Suppressor macrophage treated with lipopolysaccharide for 1 hour (primary cell): ENCODE data around the gene SERINC5.
A peak's percentile ranks its signal among the peaks of the same experiment; 100 is the strongest.
"Not testable (repeated sequence)": the region's sequence is repeated elsewhere in the genome, so short reads cannot be mapped to it uniquely, and the experiment has no call there.

ENCODE experiments used
- DNase-seq, 3 donors: peaks; one replicate each; pipeline ENCODE4 v3.0.0-alpha.2; 2020 to 2022

The SERINC5 gene

GRCh38 chr5:80225189-80225933 lies 30.5 kb downstream of the SERINC5 start:
- no peak for DNase-seq

DNA sequence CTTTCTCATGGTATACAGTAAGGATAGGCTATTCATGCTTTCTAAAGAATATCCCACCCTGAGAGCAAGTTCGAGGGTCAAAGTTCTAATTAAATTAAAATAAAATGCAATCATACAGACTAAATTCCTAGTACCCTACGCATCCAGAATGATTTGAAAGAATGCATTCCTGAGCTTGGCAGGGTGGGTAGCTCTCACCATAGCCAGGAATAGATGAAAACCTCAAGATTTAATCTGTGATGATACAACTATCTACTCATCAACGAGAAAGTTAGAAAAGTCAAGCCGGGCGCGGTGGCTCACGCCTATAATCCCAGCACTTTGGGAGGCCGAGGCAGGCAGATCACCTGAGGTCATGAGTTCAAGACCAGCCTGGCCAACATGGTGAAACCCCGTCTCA lies 32.3 kb downstream of the SERINC5 start:
- DNase-seq = no peak

DNA sequence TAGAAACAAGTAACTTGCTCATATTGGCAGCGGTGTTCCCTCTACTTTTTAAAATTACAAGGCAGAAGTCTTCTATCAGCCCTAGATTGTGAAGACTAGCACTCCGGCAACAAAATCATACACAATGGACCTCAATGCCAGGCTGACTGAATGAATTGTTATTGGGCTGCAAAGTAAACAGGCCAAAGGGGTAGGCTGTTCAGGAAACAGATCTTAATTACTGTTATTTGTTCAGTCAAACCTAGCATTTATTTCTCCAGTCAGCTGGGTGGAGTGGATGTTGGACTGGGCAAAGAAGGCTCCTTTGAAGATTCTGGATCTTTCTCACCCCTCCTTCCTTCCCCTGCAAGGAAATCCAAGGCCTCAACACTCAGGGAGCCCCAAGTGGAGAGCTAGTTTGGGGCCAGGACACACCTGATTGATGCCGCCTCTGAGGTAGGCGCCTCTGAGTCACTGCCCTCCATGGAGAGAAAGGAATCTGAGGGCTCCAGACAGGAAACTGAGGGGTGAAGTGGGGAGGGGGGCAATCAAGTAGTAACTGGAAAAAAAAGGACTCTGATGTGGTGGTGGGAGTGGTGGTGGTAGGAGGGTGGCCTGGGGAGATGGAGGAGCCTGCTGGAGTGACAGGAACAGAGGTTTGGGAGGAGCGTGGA lies 35.5 kb downstream of the SERINC5 start:
- DNase-seq = no peak

DNA sequence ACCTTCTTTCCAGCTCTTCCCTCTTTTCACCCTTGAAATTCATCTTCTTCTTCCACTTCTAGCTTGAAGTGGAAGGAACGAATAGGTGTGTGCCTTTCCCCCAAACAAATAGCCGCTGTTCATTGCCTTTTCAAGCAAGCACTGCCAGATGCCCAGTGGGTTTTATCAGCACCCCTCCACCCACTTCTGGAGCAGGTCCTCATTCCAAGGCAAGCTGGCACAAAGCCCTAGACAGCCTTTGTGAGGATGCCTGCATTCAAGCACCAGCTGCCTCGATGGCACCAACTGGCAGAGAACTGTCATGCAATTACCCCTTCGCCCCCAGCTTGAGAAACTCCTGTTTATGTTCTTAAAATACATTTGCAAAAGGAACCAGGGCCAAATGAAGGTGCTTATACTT lies 36.5 kb downstream of the SERINC5 start:
- no peak for DNase-seq

DNA sequence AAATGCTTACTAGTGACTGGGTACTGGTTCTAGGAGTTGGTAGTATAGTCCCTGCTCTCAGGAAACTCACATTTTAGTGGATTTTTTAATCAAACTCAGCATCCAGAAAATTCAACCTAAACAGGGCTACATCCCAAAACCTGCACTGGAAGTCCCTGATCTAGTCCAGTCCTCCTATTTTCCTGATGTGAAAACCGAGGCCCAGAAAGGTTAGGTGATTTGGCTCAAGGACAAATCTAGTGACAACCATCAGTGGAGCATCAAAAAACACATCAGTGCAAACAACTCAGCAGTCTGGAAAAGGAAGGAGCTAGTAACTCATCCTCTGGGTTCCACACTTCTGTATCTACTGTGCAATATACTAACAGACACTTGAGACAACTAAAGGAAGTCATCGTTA lies 38.2 kb downstream of the SERINC5 start:
- DNase-seq = no peak

DNA sequence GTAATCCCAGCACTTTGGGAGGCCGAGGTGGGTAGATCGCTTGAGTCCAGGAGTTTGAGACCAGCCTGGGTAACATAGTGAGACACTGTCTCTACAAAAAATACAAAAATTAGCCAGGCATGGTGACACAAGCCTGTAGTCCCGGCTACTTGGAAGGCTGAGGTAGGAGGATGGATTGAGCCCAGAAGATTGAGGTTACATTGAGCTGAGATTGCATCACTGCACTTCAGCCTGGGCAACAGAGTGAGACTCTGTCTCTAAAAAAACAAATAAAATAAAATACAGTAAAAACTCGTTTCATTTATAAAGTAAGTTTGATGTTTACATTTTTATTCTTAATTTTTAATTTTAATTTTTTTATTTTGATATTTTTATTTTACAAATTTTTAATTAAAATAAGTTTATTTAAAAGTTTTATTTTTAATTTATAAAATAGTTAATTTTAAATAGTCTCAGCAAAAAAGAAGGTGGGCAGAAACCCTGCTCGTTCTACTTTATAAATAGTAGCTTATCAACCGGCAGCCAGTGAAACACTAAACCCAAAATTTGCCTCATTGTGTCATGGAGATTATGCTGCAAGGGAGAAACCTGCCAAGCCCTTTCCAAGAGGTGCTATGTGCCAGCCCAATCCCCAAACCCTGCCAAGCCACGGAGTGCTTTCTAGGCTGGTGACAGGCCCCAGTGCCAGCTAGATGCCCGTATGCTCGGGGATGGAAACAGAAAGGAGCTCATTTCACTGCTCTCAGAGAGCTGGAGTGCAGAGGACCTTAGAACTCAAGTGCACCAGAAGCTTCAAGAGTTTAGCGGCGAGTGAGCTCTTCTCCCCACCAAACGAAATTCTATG lies 38.9 kb downstream of the SERINC5 start:
- no peak for DNase-seq

GRCh38 chr5:80216096-80216495 lies 39.8 kb downstream of the SERINC5 start:
- DNase-seq = no peak

- peak in 1 of 3 donors; percentile 11 for DNase-seq
These were observed 40.3 kb downstream of the SERINC5 start for GRCh38 chr5:80215523-80215922.

GRCh38 chr5:80213466-80213865 lies 42.4 kb downstream of the SERINC5 start:
- peak; percentile 48 to 58 (median 50) for DNase-seq

GRCh38 chr5:80212171-80212667 lies 43.6 kb downstream of the SERINC5 start:
- peak in 1 of 3 donors; percentile 19 for DNase-seq

DNA sequence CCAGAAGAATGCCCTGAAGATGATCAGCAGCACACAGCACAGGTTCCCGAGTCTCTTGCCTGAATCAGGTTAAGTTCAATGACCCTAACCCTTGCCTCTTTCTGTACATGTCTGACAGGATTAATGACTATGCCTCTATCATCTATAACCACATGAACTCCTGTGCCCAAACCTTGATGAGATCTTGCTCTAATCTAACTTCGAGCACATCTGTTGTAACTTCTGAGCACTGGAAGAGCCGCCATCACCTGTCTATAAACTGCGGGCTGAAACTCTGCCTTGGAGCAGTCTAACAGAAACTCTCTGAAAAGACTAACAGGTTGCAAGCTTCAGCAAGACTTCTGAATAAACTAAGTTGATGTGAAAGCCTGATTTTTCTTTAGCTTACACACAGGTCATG lies 44.5 kb downstream of the SERINC5 start:
- DNase-seq = no peak

GRCh38 chr5:80210014-80210413 lies 45.8 kb downstream of the SERINC5 start:
- DNase-seq = no peak

DNA sequence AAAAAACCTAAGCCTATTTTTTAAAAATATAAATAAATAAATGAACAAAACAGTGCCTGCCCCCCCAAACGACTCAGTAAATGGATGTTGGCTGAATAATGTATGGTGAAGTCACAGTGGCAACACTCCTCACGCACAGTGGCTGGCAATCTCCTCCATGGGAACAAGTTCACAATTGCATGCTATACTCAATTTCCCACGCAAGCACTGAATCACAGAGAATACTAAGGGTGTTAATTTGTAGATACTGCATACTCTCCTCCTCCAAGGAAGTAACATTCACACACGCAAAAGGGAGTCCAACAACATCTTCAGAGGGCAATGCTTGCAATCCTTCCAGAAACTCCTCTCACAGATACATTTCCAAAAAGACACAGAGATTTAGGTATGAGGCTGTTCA lies 47.5 kb downstream of the SERINC5 start:
- DNase-seq = no peak

- no peak for DNase-seq
These were observed 48.0 kb downstream of the SERINC5 start for GRCh38 chr5:80207832-80208231.

DNA sequence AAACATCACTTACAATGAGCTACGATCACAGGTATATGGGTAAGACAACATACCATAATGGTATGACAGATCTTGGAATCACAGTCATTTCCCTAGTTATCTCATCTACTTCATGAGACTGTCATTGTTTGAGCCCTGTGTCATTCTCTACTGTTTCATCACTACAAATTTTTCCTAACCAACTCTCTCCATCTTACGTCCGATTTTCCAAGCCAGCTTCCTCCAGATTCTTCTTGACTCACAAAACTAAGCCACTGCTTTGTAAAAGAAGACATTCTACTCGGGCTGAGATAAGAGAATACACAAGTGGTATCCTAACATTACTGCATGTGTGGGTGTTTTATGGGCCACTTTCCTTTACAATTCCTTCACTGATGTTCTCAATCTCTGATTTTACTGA lies 49.6 kb downstream of the SERINC5 start:
- peak in 1 of 3 donors; percentile 15 for DNase-seq

DNA sequence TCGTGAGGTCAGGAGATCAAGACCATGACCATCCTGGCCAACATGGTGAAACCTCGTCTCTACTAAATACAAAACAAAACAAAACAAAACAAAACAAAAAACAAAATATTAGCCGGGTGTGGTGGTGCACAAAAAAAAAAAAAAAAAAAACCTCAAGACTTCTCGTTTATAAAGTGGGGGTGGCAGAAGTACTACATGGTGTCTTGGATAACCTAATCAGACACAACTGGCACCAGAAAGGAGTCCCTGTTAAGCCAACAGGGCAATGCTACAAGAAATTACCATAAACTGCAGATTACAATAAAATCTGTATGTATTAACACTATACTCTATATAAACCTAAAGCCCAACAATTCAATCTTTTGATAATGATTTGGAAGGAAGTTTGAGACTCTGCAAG lies 50.0 kb downstream of the SERINC5 start:
- DNase-seq = no peak

DNA sequence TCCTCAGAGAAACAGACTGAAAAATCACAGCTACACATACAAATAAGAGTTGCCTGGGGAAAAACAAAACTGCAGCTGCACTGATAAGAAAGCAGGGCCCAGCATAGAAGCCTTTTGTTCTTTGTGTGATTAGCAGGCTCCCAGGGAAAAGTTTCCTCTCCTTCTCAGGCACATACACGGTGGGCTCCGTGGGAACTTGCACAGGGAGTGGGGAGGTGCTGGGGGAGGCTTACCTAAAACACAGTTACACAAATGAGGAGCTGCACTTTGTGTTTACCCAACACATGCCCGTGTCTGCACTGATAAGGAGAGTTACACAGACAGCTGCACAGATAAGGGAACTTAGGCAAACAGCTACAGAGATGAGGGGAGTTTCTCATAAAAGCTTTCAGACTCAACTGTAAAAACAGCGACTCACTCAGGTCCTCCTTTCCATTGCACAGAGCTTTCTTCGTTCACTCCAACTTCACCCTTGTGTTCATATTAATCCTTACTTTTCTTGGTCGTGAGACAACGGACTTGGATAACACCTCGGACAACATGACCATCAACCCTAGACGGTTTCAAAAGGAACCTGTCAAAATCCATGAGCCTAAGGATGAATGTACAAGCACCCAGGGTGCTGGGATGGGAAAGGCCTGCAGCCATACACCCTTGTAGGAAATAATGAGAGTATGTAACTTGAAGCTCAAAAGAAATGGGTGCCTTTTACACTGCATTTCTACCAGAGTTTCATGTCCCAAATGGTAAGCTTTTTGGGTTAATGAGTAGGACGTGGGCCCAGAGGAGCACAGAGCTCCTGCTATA lies 50.8 kb downstream of the SERINC5 start:
- no peak for DNase-seq

DNA sequence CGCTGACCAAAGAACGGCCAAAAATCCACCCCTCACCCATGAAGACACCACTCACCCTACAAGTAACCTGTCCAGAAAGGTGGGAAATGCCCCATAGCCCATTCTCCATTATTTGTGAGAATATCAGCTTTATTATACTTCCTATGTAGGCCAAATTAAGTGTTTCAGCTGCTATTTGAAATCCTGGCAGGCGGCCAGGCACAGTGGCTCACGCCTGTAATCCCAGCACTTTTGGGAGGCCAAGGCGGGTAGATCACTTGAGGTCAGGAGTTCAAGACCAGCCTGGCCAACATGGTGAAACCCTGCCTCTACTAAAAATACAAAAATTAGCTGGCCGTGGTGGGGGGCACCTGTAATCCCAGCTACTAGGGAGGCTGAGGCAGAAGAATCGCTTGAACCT lies 54.1 kb downstream of the SERINC5 start:
- not testable (repeated sequence) for DNase-seq

- DNase-seq = no peak
These were observed 56.9 kb downstream of the SERINC5 start for GRCh38 chr5:80198920-80199319.

GRCh38 chr5:80198399-80198798 lies 57.4 kb downstream of the SERINC5 start:
- no peak for DNase-seq

DNA sequence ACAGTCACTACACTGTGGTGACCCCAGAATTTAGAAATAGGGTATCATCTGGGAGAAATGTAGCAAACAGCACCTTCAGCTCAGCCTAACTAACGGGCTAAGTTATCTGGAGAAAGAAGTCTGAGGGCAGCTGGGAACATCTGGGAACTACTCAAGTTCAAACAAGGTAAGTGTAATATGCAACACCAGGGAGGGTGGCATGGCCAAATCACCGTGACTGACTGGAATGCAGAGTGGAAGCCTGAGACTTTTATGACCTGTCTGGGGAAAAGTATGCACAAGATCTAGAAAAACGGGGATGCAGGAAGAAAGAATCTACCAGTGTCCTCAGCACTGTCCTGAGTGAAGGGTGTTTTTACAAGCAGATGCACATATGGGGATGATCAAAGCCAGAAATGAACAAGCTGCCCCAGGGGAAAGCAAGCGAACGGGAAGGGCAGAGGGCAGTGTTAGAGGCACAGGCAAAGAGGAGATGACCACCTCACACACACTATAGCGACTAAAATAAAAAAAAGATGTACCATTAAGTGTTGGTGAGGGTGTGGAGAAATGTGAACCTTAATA lies 59.9 kb downstream of the SERINC5 start:
- no peak for DNase-seq

DNA sequence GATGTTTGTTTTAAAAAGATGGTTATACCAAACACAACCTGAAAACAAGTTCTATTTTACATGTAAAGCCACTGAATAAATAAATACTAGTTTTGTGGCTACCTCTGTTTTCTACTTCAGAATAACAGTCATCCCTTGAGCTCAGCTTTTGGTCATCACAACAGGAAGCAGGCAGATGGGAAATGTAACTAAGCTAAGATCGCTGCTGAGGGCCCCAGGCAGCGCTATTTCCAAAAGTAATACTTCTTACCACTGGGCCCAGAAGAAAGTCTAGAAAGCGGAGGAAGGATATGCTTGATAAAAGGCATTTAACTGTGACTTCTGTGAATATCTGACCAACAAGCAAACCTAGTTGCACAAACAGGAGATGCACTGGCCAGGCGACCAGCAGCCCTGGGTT lies 61.4 kb downstream of the SERINC5 start:
- DNase-seq = no peak
